ENCODE results near the gene RPLP2.

The RPLP2 gene

DNA sequence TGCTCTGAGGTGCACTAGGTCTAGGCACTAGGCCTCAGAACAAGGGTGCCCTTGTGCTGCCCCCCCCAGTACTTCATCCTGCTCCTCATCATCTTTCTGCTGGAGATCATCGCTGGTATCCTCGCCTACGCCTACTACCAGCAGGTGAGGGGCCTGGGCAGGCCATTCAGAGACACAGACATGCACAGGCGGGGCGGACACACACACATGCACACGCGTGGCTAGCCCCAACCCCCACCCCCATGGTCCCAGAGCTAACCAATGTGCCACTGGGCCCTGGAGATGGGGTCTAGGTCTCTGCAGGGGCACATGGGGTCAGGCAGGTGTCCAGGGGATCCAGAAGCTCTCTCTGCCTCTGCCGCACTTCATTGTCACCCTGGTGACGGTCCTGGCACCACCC lies 26.9 kb downstream of the RPLP2 start:
- no peak for DNase-seq (ENCODE audit: low read depth)

DNA sequence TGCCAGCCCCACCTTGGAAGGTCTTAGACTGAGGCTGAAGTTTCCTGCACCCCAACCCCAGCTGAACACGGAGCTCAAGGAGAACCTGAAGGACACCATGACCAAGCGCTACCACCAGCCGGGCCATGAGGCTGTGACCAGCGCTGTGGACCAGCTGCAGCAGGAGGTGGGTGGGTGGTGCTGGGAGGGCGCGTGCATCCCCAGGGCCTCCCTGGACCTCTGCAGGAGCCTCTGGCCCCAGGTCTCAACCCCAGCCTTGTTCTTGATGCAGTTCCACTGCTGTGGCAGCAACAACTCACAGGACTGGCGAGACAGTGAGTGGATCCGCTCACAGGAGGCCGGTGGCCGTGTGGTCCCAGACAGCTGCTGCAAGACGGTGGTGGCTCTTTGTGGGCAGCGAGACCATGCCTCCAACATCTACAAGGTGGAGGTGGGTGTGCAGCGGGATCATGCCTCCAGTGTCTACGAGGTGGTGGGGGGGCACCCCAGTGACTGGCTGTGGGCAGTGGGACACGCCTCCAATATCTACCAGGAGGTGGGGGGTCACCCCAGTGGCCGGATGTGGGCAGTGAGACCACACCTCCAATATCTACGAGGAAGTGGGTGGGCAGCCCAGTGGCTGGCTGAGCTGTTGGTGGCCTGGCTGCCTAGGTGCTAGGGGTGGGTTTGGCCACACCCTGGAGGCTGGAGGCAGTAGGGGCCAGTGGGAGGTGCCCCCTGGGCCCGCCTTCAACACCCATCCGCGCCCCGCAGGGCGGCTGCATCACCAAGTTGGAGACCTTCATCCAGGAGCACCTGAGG lies 27.6 kb downstream of the RPLP2 start:
- DNase-seq (ENCODE audit: low read depth) = no peak

DNA sequence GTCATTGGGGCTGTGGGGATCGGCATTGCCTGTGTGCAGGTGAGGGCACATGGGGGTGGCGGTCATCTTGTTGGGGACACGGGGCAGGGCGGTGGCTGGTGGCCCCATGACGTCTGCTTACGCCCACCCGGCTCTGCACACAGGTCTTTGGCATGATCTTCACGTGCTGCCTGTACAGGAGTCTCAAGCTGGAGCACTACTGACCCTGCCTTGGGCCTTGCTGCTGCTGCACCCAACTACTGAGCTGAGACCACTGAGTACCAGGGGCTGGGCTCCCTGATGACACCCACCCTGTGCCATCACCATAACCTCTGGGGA lies 28.2 kb downstream of the RPLP2 start:
- no peak for DNase-seq (ENCODE audit: low read depth)

DNA sequence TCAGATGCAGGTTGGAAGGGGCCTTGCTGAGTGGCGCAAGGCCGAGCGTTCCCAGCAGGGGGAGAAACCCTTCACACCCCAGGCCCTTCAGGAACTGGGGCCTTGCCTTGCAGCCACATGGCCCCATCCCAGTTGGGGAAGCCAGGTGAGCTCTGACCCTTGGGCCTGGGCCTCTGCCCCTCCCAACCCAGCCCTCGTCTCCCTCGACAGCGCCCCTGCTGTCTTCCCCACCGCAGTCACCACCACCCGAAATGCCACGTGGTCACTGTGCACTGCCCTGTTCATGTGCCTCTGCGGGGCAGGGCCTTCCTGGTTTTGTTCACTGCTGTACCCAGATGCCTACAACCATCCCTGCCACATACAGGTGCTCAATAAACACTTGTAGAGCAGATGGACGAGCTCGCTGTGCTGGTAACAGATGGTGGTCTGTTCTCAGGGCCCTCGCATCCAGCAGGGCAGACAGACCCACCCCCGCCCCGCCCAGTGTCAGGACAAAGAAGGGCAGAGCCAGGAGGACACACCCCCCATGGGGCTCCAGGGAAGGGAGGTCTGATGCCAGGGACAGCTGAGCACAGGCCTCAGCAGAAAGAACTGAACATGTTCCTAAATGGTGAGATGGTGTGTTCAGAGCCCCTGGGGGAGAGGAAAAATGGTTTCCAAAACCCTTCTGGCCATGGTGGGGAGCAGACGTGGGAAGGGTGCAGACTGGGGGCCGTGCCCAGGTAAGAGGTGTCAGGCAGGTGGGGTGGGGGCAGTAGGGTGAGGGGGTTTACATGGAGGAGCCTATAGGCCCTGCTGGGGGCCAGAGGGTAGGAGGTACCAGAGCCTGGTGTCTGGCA lies 28.9 kb downstream of the RPLP2 start:
- no peak for DNase-seq (ENCODE audit: low read depth)

DNA sequence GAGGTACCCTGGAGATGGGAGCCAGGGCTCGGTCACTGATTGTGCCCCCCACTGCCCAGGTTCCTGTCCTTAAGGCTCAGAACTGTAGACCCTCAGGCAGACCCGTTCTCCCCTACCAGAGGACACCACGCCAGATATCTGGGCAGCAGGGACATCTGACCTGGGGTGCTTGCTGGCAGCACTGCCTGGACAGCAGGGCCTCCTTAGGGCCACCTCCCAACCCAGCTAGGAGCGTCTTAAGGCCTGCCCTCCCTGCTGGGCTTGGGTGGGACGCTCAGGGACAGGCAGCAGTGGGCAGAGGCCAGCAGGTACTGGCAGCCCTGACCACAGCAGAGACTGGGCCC lies 29.5 kb downstream of the RPLP2 start:
- DNase-seq (ENCODE audit: low read depth) = no peak

DNA sequence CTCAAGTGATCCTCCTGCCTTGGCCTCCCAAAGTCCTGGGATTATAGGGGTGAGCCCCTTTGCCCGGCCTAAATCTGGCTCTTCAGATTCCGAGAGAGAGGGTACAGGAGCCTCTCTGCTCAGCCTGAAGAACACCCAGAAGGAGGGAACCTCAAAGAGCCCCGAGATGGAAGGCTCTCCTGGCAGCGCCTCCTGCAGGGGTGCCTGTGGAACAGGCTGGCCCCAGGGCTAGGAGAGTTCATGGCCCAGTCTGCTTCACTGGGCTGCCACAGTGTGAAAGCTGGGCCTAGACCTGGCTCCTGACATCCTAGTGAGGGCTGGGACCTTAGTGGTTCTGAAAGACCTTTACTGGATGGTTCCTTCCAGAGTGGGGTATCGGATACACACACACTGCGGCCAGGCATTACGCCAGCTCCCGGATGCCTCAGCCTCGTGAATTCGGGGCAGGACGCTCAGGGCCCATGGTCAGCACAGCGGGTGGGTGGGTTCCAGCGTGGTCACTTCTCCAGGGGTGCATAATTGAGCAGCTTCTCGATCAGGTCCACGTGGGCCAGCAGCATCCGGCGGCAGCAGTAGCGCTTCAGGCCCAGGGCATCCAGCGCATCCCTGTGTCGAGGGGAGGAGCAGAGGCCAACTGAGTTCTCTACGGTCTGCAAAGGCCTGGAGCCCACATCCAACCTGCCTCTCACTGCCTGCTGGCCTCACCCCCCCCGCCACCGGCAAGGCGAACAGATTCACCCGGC lies 30.3 kb downstream of the RPLP2 start:
- DNase-seq (ENCODE audit: low read depth) = no peak

DNA sequence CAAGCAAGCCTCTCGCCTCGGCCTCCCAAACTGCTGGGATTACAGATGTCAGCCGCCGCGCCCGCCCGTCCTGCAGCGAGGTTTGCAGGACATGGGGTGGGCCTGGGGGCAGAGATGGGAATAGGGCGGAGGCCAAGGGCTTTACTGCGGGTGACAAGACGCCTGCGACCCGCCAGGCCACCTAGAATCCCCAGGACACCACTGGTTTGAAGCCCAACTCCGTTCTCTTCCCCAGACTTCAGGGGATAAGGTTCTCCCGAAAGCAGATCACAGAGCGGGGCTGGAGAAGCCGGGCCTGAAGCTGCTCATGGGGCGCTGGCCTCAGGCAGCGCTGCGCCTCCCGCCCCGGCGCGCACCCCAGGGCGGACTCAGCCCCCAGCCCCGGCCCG lies 32.2 kb downstream of the RPLP2 start:
- no peak for DNase-seq (ENCODE audit: low read depth)

DNA sequence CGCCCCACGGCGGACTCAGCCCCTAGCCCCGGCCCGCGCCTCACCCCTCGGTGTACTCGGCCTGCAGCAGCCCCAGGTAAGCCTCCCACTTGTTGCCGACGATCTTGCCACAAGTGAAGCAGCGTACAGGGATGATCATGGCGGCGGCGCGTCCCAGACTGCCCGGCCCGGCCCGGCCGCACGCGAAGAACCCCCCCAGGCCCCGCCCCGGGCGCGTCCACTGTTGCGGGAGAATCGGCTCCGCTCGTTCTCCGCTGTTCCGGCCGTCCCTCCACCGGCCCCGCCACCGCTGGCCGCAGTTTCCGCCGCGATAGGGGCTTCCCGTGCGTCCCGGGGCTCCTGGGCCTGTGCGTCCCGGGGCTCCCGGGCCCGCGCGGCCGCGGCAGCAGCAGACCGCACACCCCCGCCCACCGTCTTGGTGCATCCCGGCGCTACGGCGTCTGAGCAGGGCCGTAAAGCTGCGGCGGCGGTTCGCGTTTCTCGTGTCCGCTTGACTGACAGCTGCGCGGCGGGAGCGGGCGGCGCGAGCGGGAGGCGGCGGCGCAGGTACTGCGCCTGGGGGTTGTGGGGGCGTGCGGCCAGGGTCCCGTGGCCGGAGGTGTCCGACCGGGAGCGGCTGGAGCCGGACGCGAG lies 32.7 kb downstream of the RPLP2 start, which contains the start of the genes POLR2L and TSPAN4:
POLR2L (minus strand) TSS at position 160 of the 633 bp plus-strand sequence; CDS start at position 139, 21 bp downstream.
TSPAN4 (plus strand) TSS at position 483 of the 633 bp plus-strand sequence. CDS start 7,453 bp downstream, outside the sequence.
- peak; percentile 82 for DNase-seq (ENCODE audit: low read depth)

DNA sequence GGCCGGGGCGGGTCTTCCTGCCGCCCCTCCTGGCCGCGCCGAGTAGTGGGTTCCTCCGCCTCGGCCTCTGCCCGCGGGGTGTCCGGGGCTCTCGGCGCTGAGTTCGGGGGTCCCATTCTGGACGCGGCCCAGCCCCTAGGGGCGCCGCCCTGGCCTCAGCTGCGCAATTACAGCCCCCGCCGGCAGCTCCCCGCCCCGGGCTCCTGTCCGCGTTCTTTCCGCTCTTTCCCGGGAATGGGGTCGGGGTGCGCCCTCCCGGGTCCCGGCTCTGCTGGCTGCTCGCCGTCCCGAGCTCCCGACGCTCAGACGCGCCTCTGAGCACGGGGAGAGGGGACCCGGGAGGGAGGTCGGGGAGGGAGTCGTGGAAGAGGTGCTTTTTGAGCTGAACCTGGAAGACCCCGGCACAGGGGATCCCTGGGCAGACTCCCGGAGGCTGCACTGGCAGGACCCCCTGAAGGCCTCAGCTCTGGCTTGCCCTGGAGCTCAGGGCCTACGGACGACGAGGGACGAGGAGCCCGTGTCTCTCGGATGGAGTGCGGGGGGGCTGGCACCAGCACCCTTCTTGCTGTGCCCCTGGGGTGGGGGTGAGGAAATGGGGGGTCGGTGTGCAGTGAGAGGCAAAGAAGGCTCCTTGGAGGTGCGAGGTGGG lies 33.4 kb downstream of the RPLP2 start:
- DNase-seq (ENCODE audit: low read depth) = no peak

DNA sequence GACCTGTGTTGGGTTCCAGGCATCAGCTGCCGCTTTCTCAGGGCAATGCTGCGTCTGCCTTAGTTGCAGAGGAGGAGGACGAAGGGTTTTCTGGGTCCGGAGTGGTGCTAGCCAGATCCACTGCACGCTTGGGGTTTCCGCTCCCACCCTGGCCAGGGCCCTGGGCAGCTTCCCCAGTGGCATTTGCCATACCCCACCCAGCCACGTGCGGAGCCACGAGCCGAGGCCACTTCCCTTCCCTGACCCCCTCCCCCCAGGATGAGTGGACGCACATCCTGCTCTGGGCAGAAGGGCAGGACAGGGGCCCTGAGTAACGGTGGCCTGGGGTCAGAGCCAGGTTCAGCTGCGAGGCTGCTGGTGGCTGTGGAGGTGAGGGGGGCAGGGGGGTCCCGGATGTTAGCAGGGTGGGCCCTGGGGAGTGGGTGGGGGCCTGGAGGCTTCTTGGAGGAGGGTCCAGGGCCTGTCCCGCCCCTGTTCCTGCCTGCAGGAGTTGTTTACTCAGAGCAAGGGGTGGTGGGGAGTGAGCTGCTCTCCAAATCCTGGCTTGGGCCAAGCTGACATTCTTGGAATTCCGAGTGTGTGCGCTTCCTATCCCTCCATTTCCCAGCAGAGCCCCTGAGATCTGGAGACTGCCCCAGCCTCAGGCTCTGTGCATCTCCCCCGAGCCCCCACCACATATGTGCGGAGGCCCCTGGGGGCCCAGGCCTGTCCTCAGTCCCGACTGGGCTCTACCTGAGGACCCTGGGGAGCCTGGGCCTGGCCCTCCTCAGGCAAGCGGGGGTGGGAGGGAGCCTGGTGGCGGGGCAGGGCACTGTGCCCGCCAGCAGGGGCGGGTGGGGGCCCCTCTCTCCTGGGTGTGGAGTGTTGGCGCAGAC lies 34.3 kb downstream of the RPLP2 start:
- no peak for DNase-seq (ENCODE audit: low read depth)

DNA sequence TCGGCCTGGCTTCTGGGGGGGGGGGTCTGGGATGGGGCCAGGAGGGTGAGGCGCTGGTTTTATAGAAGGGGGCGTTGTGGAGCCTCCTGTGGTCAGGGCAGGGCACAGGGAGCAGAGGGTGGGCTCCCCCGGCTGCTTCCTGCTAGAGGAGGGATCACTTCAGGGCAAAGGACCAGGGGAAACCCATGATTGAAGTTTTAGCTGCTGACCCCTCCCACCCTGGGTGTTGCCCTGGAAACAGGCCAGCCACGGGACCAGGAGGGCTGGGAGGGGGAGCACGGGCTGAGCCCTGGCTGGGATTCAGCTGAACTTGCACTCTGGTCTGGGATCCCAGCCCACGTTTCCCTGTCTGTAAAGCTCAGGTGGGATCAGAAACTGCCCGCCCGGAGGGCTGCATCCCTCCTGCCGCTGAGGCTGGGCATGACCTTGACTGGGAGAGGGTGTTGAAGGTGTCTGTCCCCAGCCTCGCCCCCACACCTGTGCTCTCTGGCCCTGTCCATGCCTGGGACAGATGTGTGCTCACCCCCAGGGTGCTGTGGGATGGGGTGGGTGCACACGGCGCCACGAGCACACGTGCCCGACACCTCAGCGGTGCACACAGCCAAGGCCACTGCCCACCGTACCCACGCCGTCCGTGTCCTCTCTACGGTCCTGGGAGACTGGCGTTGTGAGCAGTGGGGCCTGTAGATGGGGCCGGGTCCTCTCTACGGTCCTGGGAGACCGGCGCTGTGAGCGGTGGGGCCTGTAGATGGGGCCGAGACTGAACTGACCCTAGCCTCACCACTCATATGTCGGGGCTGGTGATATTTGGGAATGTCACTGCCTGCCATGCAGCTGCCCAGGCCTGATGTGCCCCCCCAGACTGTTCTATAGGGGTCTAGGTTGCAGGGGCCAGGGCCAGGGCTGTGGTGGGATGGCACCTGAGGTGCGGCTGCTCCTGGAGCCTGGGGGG lies 35.2 kb downstream of the RPLP2 start:
- no peak for DNase-seq (ENCODE audit: low read depth)

DNA sequence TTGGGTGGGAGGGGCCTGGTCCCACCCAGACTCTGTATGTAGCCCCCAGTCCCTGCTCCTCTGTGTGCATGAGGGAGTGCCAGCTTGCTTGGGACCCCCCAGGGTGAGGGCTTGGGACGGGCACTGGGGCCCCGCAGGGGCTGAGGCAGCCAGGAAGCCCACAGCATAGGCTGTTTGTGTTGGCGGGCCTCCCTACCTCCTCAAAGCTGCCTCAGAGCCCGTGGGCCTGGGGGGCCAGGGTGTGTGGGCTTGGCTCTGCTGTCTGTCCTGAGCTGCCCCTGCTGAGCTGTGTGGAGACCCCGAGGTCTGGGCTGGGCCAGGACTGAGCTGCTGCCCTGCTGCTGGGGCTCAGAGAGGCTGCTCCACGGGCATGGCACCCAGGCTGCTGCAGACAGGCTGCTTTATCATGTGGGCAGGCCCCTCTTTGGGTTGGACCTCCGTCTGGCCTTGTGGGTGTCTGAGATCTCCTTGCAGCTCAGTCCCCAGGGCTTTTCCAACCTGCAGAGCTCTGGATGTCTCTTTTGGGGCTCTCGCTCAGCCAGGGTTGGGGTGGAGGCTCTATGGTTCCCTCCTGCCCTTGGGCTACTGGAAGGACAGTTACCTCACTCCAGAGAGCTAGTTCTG lies 36.2 kb downstream of the RPLP2 start:
- DNase-seq (ENCODE audit: low read depth) = no peak

DNA sequence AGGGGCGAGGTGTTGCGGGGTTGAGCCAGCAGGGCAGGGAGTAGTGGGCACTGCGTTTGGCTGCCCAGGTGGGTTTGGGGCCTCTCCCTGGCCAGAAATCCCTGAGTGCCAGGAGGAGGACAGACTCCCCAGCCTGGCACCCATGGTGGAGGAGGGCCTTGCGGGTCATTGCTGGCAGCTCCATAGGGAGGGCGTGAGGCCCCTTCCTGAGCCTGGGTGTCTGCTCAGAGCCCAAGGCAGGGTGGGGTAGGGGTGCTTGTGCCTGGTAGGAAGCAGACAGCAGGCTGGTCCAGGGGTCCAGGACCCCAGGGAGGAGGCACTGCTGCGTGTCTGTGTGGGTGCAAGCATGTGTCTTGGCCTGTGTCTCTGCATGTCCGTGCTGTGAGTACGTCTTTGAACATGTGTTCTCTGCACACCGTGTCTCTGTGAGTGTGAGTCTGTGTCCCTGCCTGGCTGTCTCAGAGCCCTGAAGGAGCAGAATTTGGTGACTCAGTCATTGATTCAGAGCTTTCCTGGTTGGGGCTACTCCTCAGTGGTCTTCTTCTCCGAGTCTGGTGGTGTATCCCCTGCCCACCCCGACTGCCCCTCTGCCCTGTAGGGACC lies 36.8 kb downstream of the RPLP2 start:
- no peak for DNase-seq (ENCODE audit: low read depth)

DNA sequence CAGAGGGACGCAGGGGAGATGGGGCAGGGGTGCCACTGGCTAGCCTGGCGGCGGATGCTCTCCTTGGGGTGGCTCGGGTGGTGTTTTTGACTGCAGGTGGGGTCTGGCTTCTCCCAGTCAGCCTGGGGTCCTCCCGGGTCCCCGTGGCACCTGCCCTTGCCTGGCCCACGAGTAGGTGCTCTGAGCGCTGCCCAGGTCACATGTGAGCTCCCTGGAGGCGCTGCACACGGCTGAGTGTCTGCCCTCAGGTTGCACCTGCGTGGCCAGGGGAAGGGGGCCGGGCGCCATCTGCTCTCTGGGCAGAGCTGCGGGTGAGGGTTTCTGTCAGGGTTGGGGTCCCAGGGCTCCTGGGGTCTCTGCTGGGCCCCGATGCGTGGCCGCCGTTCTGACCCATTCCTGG lies 38.1 kb downstream of the RPLP2 start:
- no peak for DNase-seq (ENCODE audit: low read depth)

DNA sequence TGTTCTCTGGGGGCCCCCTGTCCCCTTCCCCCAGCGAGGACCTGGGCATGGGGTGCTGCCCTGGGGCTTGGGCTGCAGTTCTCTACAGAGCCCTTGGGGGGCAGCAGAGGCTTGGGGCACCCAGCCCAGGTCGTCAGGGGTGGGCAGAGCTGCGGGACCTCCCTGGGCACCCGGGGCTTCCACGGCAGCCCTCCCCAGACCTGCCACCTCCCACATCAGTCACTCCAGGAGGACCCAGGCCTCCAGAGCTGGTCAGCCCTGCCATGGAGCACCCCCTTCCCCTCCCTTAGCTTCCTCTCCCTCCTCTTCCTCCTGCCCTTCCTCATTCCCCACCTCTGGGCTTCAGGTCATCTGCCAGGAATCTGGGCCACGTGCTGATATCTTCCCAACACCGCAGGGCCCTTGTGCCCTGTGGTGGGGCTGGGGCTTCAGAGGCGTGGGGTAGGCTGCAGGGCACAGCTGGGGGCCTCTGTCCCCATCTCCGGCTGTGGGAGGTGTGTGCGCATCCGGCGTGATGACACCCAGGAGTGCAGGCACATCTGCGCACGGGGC lies 38.7 kb downstream of the RPLP2 start:
- DNase-seq (ENCODE audit: low read depth) = peak; percentile 50

DNA sequence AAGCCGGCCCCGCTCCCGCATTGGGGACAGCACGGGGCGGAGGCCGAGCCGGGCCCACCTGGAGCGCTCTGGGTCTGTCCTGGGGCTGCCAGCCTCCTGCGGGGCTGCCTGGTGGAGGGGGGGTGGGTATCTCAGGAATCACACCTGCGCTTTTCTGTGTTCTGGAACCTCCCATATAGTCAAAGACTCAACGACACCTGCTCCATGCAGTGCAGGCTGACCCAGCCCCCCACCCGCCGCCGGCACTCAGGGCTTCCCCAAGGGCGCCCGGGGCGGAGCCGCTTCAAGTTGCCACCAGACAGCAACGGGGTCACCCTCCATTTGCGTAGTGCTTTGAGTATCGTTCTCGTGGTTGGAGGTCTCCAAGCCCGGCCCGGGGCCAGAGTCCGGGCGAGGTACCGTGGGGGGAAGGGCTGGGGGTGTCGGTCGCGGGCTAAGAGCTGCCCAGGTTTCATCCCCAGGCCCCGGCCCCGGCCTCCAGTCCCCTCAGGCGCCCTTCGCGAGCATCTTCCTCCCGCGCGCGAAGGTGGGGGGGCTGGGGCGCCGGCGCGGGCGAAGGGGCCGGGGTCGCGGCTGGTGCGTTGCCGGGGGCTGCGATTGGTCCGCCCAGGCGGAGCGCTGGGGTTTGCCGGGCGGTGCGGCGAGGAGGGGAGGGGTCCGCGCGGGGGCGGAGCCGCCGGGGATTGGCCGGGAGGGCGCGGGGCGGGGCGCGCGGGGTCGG lies 39.5 kb downstream of the RPLP2 start:
- no peak for DNase-seq (ENCODE audit: low read depth)

DNA sequence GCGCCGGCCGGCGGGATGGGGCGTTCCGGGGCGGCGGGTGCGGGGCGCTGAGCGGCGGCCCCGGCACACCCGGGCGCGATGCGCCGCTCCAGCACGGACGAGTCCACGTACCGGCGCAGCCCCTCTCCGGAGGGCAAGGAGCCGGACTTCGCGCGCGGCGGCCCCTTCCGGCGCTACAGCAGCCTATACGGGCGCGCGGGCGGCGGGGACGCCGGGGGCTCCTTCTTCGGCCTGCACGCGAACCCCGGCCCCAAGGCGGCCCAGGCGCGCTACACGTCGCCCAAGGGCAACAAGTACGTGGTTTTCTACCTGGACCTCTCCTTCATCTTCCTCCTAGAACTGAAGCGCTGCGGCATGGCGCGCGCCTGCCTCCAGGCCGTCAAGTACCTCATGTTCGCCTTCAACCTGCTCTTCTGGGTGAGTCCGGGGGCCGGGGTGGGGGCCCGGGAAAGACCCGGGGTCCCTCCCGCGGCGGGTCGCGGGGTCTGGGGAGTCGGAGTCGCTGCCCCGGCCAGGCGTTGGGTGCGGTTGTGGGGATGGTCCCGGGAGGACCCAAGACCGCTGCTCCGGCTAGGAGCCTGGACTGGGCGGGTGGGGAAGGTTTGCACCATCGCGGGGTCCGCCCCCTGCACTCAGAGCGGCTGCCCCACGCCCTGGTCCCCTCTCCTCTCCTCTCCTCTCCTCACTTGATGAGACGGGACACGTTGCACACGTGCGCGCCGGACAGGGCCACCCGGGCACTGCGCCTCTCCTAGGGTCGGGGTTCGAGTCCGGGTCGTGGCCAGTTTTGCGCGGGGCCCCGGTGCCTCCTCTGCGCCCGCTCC lies 40.4 kb downstream of the RPLP2 start:
- DNase-seq (ENCODE audit: low read depth) = no peak
